GM19035 (cell line): ENCODE data around the gene GSPT1.
"Not testable (repeated sequence)": the region's sequence is repeated elsewhere in the genome, so short reads cannot be mapped to it uniquely, and the experiment has no call there.

Experiments
- ATAC-seq: cut with Tn5 transposase; IDR thresholded peaks from one replicate; pipeline ENCODE4 v1.9.1; 2021; ENCODE audit not compliant: unreplicated experiment

Gene GSPT1

DNA sequence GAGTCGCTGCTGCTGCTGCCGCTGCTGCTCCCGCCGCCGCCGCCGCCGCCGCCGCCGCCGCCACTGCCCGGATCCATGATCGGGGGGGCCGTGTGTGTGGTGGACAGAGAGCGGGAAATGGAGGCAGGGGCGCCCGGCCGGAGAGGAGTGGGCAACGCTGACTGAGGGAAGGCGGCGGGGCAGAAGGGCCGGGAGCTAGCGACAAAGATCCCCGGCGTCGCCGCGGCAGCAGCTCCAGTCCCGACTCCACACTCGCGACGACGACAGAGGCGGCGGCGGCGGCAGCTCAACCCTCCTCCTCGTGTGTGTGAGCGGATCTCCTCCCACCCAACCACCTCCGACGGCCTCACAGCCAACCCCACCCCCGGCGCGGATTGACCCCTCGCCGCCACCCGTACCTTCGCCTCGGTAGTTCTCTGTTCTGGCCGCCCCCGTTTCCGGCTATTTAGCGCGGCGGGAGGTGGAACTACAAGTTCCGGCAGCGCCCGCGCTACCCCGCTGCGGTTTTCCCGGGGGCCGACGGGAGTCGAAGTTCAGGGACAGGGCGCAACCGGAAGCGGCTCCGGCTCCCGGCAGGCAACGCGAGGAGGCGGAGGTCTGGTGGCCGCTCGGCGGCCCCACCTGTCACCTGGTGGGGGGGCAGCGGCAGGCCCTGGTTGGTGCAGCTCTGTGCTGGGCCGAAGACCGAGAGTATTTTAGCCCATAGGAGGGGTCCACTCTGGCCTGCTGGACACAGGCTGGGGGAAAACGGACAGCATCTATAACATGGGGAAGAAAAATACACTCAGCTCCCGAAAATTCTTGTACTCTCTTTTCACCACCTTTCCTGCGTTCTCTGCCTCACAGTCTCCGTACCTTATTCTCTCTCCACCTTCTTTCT lies at the start of gene GSPT1:
GSPT1 (minus strand) TSS at position 313 of the 880 bp plus-strand sequence; CDS start at position 77, 236 bp downstream.
- ATAC-seq, result peak; percentile 80

DNA sequence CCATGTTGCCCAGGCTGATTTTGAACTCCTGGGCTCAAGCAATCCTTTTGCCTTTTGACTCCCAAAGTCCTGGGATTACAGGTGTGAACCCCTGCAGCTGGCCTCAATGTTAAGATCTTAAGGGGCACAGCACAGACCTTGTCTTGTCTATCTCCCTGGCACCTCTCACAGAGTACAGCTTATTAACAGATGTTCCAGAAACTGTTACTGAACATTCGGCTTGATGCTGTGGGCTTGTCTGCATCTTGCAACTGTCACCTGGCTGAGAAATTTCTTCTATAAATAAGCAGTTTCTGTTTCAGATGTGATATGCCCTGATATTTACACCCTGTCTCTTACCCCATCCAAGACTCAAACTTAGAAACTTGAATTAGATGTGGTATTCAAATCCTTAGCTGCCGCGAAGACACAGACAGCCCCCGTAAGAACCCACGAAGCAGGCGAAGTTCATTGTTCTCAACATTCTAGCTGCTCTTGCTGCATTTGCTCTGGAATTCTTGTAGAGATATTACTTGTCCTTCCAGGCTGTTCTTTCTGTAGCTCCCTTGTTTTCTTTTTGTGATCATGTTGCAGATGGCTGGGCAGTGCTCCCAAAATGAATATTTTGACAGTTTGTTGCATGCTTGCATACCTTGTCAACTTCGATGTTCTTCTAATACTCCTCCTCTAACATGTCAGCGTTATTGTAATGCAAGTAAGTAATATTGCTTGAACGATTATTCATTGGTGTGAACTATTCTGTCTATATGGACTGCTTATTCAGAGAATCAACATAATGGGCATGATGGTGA lies 49.2 kb upstream of the GSPT1 start, which contains the start of gene TNFRSF17:
TNFRSF17 (plus strand) TSS at position 450 of the 791 bp plus-strand sequence; CDS start at position 565, 115 bp downstream.
- ATAC-seq, result peak; percentile 73

DNA sequence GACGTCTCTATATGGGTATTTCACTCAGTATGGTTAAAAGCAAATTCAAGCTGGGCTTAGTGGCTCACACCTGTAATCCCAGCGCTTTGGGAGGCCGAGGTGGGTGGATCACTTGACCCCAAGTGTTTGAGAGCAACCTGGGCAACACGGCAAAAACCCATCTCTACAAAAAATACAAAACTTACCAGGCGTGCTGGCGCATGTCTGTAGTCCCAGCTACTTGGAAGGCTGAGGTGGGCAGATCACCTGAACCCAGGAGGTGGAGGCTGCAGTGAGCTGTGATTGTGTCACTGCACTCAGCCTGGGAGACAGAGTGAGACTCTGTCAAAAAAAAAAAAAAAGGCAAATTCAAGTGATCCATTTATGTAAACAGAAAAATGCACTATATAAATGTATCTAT lies 48.0 kb upstream of the GSPT1 start:
- no peak for ATAC-seq

DNA sequence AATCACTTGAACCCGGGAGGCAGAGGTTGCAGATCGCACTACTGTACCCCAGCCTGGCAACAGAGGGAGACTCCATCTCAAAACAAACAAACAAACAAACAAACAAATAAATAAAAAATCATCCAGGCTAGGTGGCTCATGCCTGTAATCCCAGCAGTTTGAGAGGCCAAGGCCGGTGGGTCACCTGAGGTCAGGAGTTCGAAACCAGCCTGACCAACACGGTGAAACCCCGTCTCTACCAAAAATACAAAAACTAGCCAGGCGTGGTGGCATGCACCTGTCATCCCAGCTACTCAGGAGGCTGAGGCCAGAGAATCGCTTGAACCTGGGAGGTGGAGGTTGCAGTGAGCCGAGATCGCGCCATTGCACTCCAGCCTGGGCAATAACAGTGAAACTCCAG lies 47.2 kb upstream of the GSPT1 start:
- not testable (repeated sequence) for ATAC-seq

- ATAC-seq, result not testable (repeated sequence)
Observed at GRCh38 chr16:11962457-11962856, 46.7 kb upstream of the GSPT1 start.

DNA sequence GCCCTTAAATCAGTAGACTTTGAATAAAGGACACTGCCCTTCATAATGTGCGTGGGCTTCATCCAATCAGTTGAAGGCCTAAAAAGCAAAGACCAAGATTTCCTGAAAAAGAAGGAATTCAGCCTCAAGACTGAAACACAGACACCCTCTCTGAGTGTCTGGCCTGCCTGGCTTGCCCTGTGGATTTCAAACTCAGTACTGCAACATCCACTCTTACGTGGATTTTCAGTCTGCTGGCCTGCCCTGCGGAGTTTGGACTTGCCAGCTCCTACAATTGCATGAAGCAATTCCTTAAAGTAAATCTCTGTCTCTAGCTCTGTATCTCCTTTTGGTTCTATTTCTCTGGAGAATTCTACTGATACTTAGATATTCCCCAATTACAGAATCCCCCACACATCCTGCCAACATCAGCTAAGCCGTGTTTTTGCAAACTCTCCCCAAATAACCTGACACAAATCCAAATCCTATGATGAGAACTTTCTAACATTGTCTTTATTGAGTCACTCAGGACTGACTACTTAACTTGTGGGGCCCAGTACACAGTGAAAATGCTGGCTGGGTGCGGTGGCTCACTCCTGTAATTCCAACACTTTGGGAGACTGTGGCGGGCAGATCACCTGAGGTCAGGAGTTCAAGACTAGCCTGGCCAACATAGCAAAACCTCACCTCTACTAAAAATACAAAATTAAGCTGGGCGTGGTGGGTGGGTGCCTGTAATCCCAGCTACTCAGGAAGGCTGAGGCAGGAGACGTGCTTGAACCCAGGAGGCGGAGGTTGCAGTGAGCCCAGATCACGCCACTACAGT lies 42.0 kb upstream of the GSPT1 start:
- no peak for ATAC-seq

GRCh38 chr16:11956558-11956957 lies 40.8 kb upstream of the GSPT1 start:
- no peak for ATAC-seq

- no peak for ATAC-seq
Observed at GRCh38 chr16:11955713-11956123, 40.0 kb upstream of the GSPT1 start.

- ATAC-seq, result not testable (repeated sequence)
Observed at GRCh38 chr16:11953576-11953975, 37.8 kb upstream of the GSPT1 start.

DNA sequence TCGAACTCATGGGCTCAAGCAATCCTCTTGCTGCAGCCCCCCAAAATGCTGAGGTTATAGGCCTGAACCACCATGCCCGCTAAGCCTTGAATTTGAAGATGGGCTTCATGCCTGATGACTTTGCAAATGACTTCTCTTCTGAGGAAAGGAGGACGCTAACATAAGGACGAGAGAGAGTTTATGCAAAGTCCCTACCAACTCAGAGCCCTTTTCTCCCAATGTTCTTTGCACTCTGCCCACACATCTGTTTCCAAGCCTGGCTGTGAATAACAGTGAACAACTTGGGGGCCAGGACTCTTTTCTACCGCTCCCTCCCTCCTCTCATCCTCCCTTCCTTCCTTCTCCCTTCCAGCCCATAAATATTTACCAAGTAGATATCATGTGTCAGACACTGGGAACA lies 34.6 kb upstream of the GSPT1 start:
- no peak for ATAC-seq

GRCh38 chr16:11949527-11949926 lies 33.8 kb upstream of the GSPT1 start:
- no peak for ATAC-seq

DNA sequence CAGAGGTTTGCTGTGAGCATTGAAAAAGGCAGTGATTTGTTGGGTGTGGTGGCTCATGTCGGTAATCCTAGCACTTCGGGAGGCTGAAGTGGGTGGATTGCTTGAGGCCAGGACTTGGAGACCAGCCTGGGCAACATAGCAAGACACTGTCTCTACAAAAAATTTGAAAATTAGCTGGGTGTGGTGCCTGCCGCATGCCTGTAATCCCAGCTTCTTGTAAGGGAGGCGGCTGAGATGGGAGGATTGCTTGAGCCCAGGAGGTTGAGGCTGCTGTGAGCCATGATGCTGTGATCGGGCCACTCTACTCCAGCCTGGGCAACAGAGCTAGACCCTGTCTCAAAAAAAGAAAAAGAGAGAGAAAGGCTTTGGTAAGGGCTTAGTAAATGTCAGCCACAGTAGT lies 33.1 kb upstream of the GSPT1 start:
- no peak for ATAC-seq

- ATAC-seq, result no peak
Observed at GRCh38 chr16:11946433-11946832, 30.7 kb upstream of the GSPT1 start.

GRCh38 chr16:11941945-11942344 lies 26.2 kb upstream of the GSPT1 start, which contains the start of gene NPIPB2:
TSS of gene NPIPB2 (minus strand) at chr16:11942045. CDS start at chr16:11942045, 0 bp downstream.
- ATAC-seq, result not testable (repeated sequence)

DNA sequence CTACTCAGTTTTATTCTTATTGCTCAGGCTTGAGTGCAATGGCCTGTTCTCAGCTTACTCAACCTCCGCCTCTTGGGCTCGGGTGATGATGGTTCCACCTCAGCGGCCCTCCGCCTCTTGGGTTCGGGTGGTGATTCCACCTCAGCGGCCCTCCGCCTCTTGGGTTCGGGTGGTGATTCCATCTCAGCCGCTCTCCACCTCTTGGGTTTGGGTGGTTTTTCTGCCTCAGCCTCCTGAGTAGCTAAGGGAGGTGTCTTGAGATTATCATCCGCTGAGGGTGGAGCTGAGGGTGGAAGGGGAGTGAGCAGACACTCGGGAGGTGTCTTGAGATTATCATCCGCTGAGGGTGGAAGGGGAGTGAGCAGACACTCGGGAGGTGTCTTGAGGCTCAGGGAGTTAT lies 11.6 kb upstream of the GSPT1 start:
- ATAC-seq, result not testable (repeated sequence)

- ATAC-seq, result not testable (repeated sequence)
Observed at GRCh38 chr16:11924046-11924445, 8.3 kb upstream of the GSPT1 start.

DNA sequence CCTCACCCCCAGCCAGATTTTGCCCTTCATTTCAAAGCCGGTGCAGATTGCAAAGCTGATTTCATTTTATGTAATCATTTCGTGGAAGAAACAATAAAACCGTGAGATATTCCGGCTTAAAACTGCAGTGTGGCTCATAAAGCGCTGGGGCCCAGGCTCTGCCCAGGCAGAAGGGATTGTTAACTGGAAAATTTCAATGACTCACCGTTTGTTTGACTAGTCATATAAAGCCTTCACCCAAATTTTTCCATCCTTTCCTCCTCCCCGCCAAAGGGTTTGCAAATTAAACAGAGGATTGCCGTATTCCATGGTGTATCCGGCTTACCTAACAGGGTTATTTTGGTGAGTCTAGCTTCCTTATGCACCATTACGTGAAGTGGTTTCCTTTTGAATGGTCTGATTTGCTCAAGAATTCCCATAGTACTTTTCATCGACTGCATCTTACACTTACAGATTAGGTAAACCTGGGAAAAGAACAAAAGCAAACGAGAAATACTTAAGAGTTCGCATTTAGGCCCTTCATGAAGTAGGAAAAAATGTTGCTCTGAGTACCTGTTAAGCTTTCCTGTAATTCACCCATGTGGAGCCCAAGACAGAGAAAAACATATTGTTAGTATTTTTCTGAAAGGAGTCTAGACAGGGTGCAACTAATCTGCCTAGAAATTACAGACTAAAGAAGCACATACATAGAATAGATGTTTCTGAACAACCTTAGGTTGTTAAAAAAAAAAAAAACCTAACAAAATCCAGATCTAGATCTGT lies 949 bp upstream of the GSPT1 start:
- ATAC-seq, result no peak

DNA sequence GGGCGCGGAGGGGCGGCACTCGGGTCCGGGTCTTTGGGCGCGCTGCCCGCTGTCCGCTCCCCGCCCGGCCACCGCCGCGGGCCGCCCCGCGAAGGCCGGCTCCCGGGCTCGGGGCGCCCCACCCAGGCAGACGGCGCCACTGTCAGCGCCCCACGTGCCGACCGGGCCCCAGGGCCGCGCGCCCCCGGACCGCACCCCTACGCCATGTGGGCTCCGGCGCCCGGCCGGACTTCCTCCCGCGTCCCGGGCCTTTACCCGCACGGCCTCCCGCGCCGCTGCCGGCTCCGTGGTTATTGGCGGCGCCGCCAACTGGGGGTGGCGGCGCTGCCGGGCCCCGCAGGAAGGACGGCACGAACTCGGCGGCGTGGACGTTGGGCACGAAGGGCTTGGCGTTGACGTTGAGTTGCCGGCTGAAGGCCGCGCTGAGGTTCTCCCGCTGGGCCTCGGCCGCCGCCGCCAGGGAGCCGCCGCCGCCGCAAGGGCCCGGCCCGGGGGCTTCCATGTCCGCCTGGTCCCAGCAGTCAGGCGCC lies 577 bp downstream of the GSPT1 start:
- peak; percentile 32 for ATAC-seq

GRCh38 chr16:11914210-11915113 lies 1.3 kb downstream of the GSPT1 start:
- ATAC-seq, result no peak
